ENCODE data around the gene CAV3. TPM values are rescaled to one million over a fixed set of nuclear protein-coding genes. Genes with fewer than 3 reads are reported as not detected.

CAV3 gene
- total RNA-seq, 1 donor from 2014 or later = 0.32 TPM

GRCh38 chr3:8722808-8723207, 10.8 kb upstream of the CAV3 start:
- Histone ChIP-seq H3K4me1 (no peaks in the 10 kb centered on the region), H3K9me3 (no peaks in the 10 kb centered on the region), H3K27ac (no peak overlapping the region), H3K4me3 (no peak overlapping the region), H3K27me3 (no peaks in the 10 kb centered on the region), H3K36me3 (no peaks in the 10 kb centered on the region)
- DNase-seq (no peak), ATAC-seq (no peak)
- intact Hi-C loops (cut with DNase I) = no loop called here
- no peak for TF ChIP-seq CTCF (IDR thresholded peaks at IDR 0.05)

- intact Hi-C loops (cut with DNase I) = no loop called here
- Histone ChIP-seq H3K4me3 (no peak overlapping the region), H3K9me3 (no peaks in the 10 kb centered on the region), H3K36me3 (no peaks in the 10 kb centered on the region), H3K4me1 (no peaks in the 10 kb centered on the region), H3K27me3 (no peaks in the 10 kb centered on the region), H3K27ac (no peak overlapping the region)
- ATAC-seq = no peak
- TF ChIP-seq CTCF (IDR thresholded peaks at IDR 0.05) = no peak
- DNase-seq = no peak
Observed at GRCh38 chr3:8723612-8724011, 10.0 kb upstream of the CAV3 start.

GRCh38 chr3:8724108-8724752, 9.4 kb upstream of the CAV3 start:
- Histone ChIP-seq H3K27ac (no peak overlapping the region), H3K4me1 (no peaks in the 10 kb centered on the region), H3K27me3 (no peaks in the 10 kb centered on the region), H3K9me3 (no peaks in the 10 kb centered on the region), H3K4me3 (no peak overlapping the region), H3K36me3 (no peaks in the 10 kb centered on the region)
- no peak for TF ChIP-seq CTCF (IDR thresholded peaks at IDR 0.05)
- DNase-seq (no peak), ATAC-seq (no peak)
- intact Hi-C loops (cut with DNase I) = no loop called here

- H3K4me3 ChIP-seq = no peak overlapping the region
- H3K36me3 ChIP-seq = no peaks in the 10 kb centered on the region
- TF ChIP-seq CTCF (IDR thresholded peaks at IDR 0.05) = no peak
- no peak for DNase-seq
- no peaks in the 10 kb centered on the region for H3K27me3 ChIP-seq
- intact Hi-C loops (cut with DNase I) = no loop called here
- ATAC-seq = no peak
- H3K9me3 ChIP-seq = no peaks in the 10 kb centered on the region
- no peak overlapping the region for H3K27ac ChIP-seq
- no peaks in the 10 kb centered on the region for H3K4me1 ChIP-seq
Observed at GRCh38 chr3:8727605-8728512, 5.7 kb upstream of the CAV3 start.

- H3K27ac ChIP-seq = no peak overlapping the region
- no peak overlapping the region for H3K4me3 ChIP-seq
- H3K27me3 ChIP-seq = no peaks in the 10 kb centered on the region
- ATAC-seq (no peak), DNase-seq (no peak)
- no peak for TF ChIP-seq CTCF (IDR thresholded peaks at IDR 0.05)
- no peaks in the 10 kb centered on the region for H3K36me3 ChIP-seq
- no peaks in the 10 kb centered on the region for H3K9me3 ChIP-seq
- H3K4me1 ChIP-seq = no peaks in the 10 kb centered on the region
- intact Hi-C loops (cut with DNase I) = no loop called here
Observed at GRCh38 chr3:8729479-8729878, 4.1 kb upstream of the CAV3 start.
